NCI-H748 (cell line): ENCODE data around the gene SPART.
"Not testable (repeated sequence)": the region's sequence is repeated elsewhere in the genome, so short reads cannot be mapped to it uniquely, and the experiment has no call there.

Source experiments
- DNase-seq: peaks from one replicate; lab custom pipeline; 2025; ENCODE audit not compliant: unreplicated experiment; lab: John Stamatoyannopoulos, UW

The SPART gene

GRCh38 chr13:36354842-36355623, 8.8 kb upstream of the SPART start:
- DNase-seq: no peak

- DNase-seq: no peak
These were observed 6.8 kb upstream of the SPART start for GRCh38 chr13:36353001-36353400.

GRCh38 chr13:36352350-36352749, 6.2 kb upstream of the SPART start:
- DNase-seq: no peak

GRCh38 chr13:36347531-36348210, 1.5 kb upstream of the SPART start:
- DNase-seq: no peak

- peak; percentile 49 for DNase-seq
These were observed 564 bp downstream of the SPART start for GRCh38 chr13:36345438-36346221.

GRCh38 chr13:36344886-36345437, 1.2 kb downstream of the SPART start:
- DNase-seq: peak; percentile 19

GRCh38 chr13:36344173-36344572, 2.0 kb downstream of the SPART start:
- DNase-seq: no peak

GRCh38 chr13:36343766-36344165, 2.4 kb downstream of the SPART start:
- no peak for DNase-seq

GRCh38 chr13:36342715-36343114, 3.5 kb downstream of the SPART start:
- DNase-seq: no peak

GRCh38 chr13:36341718-36342117, 4.5 kb downstream of the SPART start:
- no peak for DNase-seq

GRCh38 chr13:36339600-36340155, 6.5 kb downstream of the SPART start:
- no peak for DNase-seq

- DNase-seq: no peak
These were observed 8.1 kb downstream of the SPART start for GRCh38 chr13:36337938-36338641.

- no peak for DNase-seq
These were observed 13.2 kb downstream of the SPART start for GRCh38 chr13:36332986-36333385.

- DNase-seq: not testable (repeated sequence)
These were observed 13.9 kb downstream of the SPART start for GRCh38 chr13:36332255-36332654.

- no peak for DNase-seq
These were observed 14.9 kb downstream of the SPART start for GRCh38 chr13:36331280-36331679.

GRCh38 chr13:36329361-36329760, 16.8 kb downstream of the SPART start:
- DNase-seq: no peak

GRCh38 chr13:36328821-36329220, 17.4 kb downstream of the SPART start:
- no peak for DNase-seq

- DNase-seq: no peak
These were observed 20.3 kb downstream of the SPART start for GRCh38 chr13:36325912-36326311.

GRCh38 chr13:36324881-36325280, 21.3 kb downstream of the SPART start:
- DNase-seq: not testable (repeated sequence)

GRCh38 chr13:36323951-36324566, 22.1 kb downstream of the SPART start:
- DNase-seq: no peak
